Ishikawa (cell line): ENCODE results near the gene HBEGF.

Source experiments
- CREB1 ChIP-seq: IDR thresholded peaks from 2 replicates; pipeline ENCODE4 v1.6.1; 2012; ENCODE audit warnings: low read depth
- EGR1 ChIP-seq: IDR thresholded peaks from 2 replicates; pipeline ENCODE4 v1.6.1; 2012
- EP300 ChIP-seq: IDR thresholded peaks from 2 replicates; pipeline ENCODE4 v1.6.1; 2012; ENCODE audit warnings: borderline replicate concordance
- MAX ChIP-seq: IDR thresholded peaks from 2 replicates; pipeline ENCODE4 v1.6.1; 2012

- no peak for TF ChIP-seq EP300
- TF ChIP-seq EGR1 = no peak
- TF ChIP-seq CREB1 = no peak
- TF ChIP-seq MAX = no peak
Measured at GRCh38 chr5:140388052-140388451, 41.6 kb upstream of the HBEGF start.
